GM19240 (cell line): ENCODE results near the gene CCDC8.
"Not testable (repeated sequence)": the region's sequence is repeated elsewhere in the genome, so short reads cannot be mapped to it uniquely, and the experiment has no call there.

Source experiments
- DNase-seq: peaks from one replicate; pipeline ENCODE4 v3.0.0; 2011; ENCODE audit warnings: low spot score; ENCODE audit not compliant: insufficient read length

Gene CCDC8

DNA sequence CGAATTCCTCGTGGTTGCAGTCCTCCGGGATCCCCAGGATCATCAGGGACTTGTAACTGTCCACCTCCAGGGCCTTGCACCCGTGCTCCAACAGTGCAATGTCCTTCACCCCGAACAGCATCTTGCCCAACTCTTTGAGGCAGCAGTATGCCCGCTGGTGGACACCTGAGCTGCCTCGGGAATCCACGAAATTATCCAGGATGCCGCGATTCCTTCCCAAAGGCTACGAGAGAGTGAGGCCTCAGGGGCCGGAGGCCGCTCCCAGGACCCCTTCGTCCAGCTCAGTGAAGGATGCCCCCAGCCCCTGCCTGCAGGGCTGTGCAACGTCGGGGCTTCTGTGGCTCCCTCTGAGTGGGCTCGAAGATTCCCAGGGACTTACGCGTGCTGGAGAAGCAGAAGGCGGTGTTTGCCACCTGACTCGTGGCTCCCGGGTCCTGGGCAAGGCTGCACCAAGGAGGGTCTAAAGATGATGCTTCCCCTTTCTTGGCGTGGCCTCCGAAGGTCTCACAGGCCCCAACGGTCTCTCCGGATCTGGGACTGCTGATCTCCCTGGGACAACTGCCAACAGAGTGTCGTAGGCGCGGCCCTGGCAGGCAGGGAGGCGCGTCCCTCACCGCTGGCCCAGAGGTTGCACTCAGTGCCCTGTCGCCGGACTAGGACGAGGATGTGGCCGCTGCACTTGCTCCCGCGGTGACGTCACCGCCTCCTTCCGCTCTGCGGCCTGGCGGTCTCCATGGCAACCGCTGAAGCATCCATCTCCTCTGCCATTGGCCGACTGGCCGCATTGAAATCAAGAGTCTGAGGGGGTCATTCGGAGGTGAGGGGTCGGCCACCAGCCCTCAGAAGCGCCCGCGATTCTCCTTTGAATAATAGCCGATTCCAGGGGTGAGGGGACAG, 15.1 kb upstream of the CCDC8 start, which contains the start of gene PNMA8C:
TSS of gene PNMA8C (minus strand) at position 698 of the 897 bp plus-strand sequence. CDS start at position 121, 577 bp downstream.
- DNase-seq, result no peak

DNA sequence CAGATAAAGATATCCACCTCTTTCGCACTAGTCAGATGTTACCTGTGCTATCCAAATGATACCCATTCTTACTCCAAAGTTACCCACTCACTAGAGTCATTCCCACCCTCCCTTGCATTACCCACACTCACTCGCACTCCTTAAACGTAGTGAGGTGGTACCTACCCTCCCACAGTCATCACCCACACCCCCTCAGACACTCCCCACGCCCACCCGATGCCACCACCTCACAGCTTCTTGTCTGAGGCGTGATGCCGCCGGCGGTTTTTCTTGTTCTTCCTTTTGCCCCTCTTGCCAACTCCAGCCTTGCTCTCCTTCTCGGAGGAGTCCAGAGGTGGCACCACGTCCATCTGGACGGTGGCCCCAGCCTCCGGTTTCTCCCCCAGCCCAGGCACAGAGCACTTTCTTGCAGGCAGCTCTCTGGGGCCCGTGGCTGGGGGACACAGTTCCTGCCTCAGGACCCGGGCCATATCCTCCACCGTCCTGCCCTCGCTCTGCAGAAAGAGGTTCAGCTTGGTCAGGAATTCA, 14.2 kb upstream of the CCDC8 start:
- DNase-seq, result no peak

DNA sequence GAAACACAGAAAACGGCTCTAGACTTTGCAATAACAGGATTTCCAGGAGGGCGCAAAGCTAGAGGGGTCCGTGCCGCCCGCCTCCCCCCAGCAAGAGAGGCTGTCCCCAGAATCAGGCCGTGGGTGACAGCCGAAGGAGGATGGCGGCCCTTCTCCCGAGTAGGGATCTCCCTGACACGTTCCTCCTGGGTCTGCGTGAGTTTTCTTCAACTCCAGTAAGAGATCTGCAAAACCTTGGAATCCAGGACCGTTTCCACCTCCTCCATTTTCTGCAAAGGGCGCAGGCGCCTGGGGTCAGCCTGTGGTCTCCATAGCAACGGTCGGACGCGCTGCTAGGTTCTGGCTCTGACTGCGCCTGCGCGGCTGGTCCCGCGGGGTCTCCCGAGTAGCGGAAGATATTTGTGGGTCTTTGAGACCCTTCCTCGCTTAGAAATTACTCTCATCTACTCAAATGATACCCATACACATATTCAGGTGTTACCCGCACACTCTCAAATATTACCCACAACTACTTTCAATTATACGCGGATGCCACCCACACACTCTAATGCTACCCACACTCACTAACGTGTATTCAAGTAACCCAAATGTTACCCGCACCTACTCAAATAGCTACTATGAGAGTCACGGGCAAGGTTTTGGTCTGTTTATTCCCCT, 13.3 kb upstream of the CCDC8 start:
- no peak for DNase-seq

DNA sequence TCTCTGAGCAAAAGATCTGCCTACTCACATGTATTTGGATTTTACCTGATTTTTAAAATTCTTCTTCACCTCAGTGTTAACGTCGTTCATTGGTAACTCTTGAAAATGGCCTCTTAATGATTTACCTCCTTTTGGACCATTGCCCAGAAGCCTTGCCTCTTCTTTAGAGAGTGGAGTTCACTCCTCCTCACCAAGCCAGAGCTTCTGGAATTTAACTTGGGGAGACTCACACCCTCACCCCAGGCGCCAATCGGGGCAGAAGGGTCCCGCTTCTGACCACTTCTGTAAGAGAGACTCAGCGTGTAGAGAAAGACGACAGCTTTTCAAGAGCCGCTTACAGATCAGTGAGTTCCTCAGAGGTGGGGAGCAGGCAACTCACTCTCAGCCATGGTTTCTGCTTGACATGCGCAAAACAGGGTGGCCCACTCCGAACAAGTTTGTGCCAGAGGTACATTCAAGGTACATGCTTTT, 12.7 kb upstream of the CCDC8 start:
- DNase-seq, result no peak

DNA sequence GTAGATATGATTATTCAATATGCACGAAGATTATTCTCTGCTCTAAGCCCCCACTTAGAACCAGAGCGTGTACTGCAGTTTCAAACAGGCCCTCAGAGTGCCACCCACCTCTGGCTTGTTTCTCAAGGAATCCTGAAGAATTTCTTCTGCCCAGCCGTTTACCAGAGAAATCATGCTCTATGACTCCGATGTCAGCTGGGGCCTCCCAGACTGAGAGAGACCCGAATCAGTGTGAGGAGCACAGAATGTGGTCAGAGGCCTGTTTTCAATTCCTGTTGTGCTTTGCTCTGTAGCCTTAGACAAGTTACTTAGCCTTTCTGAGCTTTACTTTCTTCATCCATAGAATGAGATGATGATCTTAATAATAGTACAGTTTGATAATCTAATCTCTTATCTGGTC, 9.8 kb upstream of the CCDC8 start:
- no peak for DNase-seq

DNA sequence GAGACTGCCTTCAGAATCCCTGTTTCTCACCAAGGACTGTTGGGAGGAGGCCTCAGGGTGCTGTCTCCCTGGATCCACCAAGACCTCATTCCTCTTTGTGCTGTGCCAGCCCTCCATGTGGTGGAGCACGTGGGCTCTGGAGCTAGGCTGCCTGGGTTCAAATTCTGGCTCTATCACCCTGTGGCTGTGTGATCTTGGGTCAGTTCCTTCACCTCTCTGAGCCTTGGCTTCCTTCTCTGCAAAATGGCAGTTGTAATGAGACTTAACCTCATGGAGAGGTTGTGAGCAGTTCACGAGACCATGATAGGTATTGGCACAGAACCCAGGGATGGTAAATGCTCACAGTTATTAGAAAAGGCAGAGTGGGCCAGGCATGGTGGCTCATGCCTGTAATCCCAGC, 9.0 kb upstream of the CCDC8 start:
- no peak for DNase-seq

DNA sequence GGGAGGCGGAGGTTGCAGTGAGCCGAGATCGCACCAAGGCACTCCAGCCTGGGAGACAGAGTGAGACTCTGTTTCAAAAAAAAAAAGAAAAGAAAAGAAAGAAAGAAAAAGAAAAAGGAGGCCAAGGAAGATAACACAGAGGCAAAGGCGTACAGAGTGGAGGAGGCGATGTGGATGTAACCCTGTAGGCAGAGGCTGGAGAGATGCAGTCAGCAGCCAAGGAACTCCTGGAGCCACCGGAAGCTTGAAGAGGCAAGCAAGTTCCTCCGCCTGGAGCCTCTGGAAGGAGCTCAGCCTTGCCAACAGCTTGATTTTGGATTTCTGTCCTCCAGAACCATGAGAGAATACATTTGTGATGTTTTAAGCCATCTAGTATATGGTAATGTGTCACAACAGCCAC, 6.7 kb upstream of the CCDC8 start:
- DNase-seq, result no peak

DNA sequence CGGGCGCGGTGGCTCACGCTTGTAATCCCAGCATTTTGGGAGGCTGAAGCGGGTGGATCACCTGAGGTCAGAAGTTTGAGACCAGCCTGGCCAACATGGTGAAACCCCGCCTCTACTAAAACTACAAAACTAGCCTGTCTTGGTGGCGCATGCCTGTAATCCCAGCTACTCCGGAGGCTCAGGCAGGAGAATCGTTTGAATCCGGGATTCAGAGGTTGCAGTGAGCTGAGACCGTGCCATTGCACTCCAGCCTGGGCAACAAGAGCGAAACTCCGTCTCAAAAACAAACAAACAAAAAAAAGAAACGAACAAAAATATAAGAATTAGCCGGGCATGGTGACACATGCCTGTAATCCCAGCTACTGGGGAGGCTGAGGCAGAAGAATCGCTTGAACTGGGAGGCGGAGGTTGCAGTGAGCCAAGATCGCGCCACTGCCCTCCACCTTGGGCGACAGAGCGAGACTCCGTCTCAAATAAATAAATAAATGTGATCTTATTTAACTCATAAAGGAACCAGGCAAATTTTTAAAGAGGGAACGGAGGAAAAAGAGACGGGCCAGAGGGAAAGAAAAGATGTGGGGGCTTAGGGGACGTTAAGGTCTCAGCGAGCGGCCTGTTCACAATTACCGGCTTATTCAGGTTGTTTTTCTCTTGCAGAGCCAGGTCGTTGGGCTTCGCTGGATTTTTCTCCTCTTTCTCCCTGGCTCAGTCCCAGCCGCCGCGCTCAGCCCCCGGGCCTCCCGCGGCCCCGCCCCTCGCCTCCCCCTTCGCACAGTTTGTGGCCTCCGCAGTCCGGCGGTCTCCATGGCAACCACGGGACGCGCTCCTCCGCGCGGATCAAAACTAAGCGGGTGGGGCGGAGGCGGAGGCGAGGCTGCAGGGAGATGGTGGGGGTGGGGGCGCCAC, 2.7 kb upstream of the CCDC8 start:
- DNase-seq, result not testable (repeated sequence)

DNA sequence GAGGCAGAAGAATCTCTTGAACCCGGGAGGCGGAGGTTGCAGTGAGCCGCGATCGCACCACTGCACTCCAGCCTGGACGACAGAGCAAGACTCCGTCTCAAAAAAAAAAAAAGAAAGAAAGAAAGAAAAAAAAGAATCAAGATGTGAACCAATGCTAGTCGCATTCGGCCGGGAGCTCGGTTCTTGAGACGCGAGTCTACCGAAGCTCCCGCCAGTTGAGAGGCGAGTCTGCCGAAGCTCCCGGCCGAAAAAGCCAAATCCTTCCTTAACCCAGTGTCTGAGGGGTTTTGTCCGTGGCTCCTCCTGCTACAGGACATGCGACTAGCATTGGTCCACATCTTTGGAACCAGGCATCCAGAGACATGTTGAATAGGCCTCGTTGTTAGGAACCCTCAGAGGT, 1.5 kb upstream of the CCDC8 start:
- DNase-seq, result not testable (repeated sequence)

DNA sequence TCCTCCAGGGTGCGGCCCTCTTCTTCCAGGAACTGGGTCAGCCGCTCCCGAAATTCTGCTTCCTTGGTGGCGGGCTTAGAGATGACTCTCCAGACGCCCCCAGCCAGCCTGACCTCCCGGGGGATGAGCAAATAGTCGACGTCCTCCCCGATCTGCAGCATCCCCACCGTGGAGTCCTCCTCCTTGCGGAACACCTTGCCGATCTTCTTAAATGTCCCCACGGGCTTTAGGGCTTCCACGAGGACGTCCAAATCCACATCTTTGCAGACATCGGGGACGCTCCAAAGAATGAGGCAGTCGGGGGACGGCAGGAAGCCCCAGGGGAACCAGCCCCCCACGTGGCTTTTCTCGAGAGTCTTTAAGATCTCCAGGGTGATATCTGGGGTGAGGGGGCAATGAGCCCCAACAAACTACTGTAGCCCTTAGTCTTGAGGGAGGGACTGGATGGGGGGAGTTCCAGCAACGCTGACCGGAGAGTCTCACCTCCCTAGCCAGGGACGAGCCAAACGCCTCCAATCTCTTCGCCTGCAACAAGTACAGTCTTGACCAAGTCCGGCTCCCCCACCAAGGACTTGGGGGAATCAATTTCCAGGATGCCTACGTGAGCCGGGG, 608 bp downstream of the CCDC8 start:
- no peak for DNase-seq

DNA sequence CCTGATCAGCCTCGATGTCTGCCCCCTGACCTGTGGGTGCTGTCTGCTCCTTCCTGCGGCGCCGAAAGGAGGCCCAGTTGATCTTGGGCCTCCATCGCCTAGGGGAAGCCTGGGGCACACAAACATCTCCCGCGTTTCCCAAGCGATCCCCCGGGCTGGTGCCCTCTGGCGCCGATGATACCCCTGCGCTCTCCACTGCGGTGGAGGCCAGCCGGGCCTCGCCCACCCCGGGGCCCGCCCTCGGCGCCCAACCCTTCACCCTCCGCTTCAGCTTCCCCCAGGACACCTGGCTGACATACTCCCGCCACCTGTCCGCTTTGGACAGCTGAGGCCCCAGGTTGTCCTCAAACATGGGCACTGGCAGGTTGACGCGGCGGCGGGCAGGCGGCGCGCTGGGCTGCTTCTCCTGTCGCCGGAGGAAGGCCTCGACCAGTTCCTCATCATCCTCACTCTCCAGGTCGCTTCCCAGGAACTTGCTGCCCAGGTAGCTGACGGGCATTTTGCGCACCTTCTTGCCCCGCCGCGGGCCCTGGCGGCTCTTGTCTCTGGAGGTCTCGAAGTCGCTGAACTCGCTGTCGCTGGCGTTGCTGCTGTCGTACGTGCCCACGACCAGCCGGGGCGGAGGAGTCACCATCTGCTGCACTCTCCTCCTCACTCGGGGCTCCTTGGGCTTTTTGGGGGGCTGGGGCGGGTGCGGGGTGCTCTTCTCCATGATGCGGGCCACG, 1.3 kb downstream of the CCDC8 start:
- no peak for DNase-seq

DNA sequence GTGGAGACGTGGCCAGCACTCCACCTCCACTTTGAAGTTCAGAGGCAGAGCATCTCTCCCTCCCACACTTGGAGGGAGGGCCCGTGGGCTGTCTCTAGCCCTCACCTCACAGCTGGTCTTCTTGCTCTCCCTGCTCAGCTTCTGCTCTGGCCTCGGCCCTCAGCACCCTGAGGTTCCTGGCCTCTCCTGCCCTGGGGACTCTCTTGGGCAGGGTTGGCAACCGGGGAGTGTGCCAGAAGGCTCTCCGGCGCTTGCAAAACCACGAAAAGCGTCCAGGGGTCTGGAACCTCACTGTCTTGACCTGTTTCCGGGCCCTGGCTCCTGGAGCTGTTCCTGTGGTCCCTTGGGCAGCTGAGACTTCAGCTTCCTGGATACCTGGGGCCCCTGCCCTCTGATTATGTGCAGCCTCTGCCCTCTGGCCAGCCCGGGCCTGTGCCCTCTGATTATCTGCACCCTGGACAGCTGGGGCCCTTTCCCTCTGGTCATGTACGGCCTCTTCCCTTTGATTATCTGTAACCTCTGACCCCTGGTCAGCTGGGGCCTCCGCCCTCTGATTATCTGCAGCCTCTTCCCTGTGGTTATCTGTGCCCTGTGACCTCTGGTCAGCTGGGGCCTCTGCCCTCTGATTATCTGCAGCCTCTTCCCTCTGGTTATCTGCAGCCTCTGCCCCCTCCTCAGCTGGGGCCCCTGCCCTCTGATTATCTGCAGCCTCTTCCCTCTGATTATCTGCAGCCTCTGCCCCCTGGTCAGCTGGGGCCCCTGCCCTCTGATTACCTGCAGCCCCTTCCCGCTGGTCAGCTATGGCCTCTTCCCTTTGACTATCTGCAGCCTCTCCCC, 2.1 kb downstream of the CCDC8 start:
- no peak for DNase-seq

DNA sequence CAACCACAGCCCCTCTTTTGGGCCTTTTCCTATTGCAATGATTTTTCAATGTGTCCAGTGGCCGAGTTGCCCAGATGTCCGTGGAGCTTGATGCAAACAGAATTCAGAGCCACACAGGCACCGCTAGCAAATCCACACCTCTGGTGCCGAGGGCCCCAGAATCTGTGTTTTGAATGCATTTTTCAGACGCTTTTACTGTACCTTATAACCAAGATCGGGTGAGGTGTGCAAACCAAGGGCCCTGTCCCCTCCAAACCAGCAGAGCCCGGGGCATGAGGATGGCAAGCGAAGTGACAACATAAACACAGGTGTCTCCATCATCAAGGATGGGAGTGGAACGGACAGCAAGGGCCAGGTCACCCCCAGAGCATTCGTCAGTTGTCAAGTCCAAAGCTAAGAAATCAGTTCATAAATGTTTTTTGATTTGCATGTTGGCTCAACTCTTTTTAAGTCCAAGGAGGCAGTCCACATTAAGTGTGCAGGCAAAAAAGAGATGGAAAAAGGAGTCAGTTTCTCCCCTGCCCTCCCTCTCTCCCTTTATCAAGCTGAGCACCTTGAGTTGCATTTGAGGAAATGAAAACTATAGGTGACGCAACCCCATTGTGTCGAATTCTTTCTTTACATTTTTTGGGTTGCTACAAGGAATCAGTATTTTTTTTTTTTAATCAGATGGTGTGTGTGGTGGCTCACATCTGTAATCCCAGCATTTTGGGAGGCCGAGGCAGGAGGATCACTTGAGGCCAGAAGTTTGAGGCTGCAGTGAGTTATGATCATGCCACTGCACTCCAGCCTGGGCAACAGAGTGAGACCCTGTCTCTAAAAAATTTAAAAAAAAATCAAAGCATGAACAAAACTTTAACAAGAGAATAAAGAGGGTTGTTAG, 2.9 kb downstream of the CCDC8 start:
- no peak for DNase-seq

DNA sequence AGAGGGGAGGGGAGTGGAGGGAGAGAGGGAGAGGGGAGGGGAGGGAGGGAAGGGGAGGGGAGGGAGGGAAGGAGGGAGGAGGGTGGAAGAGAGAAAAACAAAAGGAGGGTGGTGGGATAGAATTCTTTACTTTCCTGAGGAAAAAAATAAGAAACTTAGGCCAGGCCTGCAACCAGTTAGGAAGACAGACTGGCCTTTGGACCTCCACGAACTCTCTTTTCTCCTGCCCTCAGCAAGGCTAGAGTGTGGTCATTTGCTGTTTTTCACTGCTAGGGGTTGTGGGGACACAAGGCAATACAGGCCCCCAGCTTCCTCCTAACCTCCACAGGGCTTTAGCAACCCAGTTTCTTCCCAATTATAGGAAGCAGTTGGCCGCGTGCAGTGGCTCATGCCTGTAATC, 4.2 kb downstream of the CCDC8 start:
- DNase-seq, result no peak

DNA sequence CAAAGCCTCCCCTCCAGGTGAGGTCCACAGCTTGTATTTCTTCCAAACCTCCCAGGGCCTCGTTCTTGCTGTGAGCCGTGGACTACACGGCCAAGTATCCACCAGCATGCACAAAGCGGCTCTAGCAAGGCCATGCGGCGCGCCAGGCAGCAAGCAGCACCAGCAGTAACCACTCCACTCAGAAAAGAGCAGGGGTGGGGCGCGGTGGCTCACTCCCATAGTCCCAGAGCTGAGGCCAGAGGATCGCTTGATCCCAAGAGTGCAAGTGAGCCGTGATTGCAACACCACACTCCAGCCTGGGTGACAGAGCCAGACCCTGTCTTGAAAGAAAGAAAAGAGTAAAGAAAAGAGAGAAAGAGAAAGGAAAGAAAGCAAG, 4.7 kb downstream of the CCDC8 start:
- DNase-seq, result no peak

DNA sequence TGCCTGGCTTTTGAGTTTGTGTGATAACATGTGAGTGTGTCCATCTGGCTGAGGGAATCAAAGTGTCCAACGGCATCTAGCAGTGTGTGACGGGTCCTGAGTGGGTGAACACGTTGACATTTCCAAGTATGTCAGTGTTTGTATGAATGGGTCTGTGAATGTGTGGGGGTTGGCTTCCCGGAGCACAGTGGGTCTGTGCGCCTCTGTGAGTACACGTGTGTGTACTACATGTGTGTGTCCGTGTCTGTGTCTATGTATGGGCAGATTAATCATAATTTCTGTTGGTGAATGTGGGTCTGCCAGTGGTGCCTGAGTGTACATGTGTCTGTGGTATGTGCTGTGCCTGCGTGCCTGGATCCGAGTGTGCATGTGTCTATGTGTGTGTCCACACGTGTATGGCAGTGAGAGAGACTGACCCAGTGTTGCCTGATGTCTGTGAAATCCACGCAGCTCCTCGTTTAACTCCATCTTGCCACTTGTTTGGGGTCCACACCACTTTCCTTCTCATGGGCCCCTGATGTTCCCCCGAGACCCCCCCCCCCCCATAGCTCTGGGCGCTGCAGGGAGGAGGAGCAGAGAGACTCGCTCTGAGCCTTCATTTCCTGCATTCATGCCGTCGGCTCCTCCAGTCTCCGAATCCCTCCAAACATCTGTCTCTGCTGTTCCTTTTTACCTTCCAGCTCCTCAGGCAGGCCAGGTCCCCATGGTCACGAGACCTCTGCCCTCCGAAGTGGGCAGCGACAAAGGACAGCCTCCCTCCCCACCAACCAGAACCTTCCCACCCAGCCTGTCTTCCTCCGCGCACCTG, 5.3 kb downstream of the CCDC8 start:
- no peak for DNase-seq

DNA sequence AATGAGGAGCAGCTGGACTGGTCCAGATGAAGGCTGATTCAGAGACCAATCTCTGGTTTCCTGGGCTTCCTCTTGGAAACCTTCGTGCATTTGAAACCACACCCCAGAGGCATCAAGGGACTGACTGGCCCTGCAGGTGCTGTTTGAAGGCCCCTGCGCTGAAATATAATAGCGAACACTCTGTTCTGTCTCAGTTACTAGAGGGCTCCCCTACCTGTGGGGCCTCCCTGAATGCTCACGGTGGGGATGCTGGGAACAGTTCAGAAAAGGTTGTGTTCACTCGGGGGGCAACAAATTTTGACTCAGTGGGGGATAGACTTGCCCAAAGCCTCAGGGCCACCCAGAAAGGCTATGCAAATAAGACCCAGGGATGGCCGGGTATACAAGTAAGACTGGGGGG, 6.4 kb downstream of the CCDC8 start:
- DNase-seq, result no peak
